HTERT RPE-1 (cell line): ENCODE measurements around the gene MACROD2.
"Not testable (repeated sequence)": the region's sequence is repeated elsewhere in the genome, so short reads cannot be mapped to it uniquely, and the experiment has no call there.

ENCODE experiments used
- in situ Hi-C: fragments of 300-500 bp; cut with MboI; formaldehyde crosslinking; loops from 4 replicates; pipeline ENCODE4 v1.14.3; 2020; ENCODE audit warnings: low sequenced_read_pairs

Gene MACROD2

GRCh38 chr20:14451458-14451857, 456.1 kb downstream of the MACROD2 start:
- in situ Hi-C loops, result no loop called here

GRCh38 chr20:14453259-14453658, 457.9 kb downstream of the MACROD2 start:
- in situ Hi-C loops, result no loop called here

- in situ Hi-C loops, result no loop called here
Observed at GRCh38 chr20:14454296-14454695, 459.0 kb downstream of the MACROD2 start.

- in situ Hi-C loops, result not testable (repeated sequence)
Observed at GRCh38 chr20:14467104-14467827, 471.9 kb downstream of the MACROD2 start.

GRCh38 chr20:14470231-14470899, 475.0 kb downstream of the MACROD2 start:
- in situ Hi-C loops, result no loop called here

GRCh38 chr20:14470977-14471661, 475.8 kb downstream of the MACROD2 start:
- in situ Hi-C loops, result no loop called here

- in situ Hi-C loops, result no loop called here
Observed at GRCh38 chr20:14477125-14477524, 481.8 kb downstream of the MACROD2 start.

GRCh38 chr20:14478126-14478525, 482.8 kb downstream of the MACROD2 start:
- in situ Hi-C loops, result no loop called here

GRCh38 chr20:14481863-14482262, 486.5 kb downstream of the MACROD2 start:
- in situ Hi-C loops, result no loop called here

- in situ Hi-C loops, result no loop called here
Observed at GRCh38 chr20:14488212-14488611, 492.9 kb downstream of the MACROD2 start.

GRCh38 chr20:14488756-14489479, 493.6 kb downstream of the MACROD2 start:
- in situ Hi-C loops, result no loop called here

- in situ Hi-C loops, result no loop called here
Observed at GRCh38 chr20:14489544-14489943, 494.2 kb downstream of the MACROD2 start.

- in situ Hi-C loops, result no loop called here
Observed at GRCh38 chr20:14491436-14491835, 496.1 kb downstream of the MACROD2 start.

GRCh38 chr20:14493408-14493807, 498.1 kb downstream of the MACROD2 start:
- in situ Hi-C loops, result no loop called here

- in situ Hi-C loops, result no loop called here
Observed at GRCh38 chr20:14494355-14494754, 499.0 kb downstream of the MACROD2 start.

- in situ Hi-C loops, result no loop called here
Observed at GRCh38 chr20:14495066-14495465, 499.8 kb downstream of the MACROD2 start.

GRCh38 chr20:14497004-14497403, 501.7 kb downstream of the MACROD2 start:
- in situ Hi-C loops, result no loop called here

GRCh38 chr20:14498772-14499171, 503.5 kb downstream of the MACROD2 start:
- in situ Hi-C loops, result no loop called here

GRCh38 chr20:14505476-14505875, 510.2 kb downstream of the MACROD2 start:
- in situ Hi-C loops, result no loop called here

- in situ Hi-C loops, result no loop called here
Observed at GRCh38 chr20:14507711-14508110, 512.4 kb downstream of the MACROD2 start.

- in situ Hi-C loops, result no loop called here
Observed at GRCh38 chr20:14510341-14510740, 515.0 kb downstream of the MACROD2 start.
